ENCODE data around the gene GLG1.

DNA sequence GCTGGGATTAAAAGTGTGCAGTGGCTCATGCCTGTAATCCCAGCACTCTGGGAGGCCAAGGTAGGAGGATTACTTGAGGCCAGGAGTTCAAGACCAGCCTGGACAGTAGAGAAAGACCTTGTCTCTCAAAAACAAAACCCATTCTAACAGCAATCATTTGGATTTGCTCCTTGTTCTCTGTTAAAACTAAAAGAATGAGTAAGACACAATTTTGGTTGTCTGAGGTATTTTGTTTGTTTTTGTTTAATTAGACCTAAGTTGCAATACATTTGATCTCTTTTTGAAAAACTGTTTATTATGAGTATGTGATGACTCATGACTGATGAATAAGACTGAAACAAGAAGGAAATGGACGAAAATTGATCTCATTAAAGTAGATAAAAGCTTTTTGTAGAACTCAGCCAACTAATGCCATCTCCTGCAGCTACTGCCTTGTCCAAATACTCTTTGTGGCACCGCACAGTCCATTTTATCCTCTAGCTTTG is 29.0 kb downstream of the GLG1 start:
- TF ChIP-seq CTCF (IDR thresholded peaks at IDR 0.05; ENCODE audit: low read length) (no peak), EZH2 (optimal IDR thresholded peaks at IDR 0.05; ENCODE audit: low read depth, low read length) (no peak), EZH2phosphoT487 (IDR thresholded peaks at IDR 0.05; ENCODE audit: low read length) (no peak)
